ENCODE measurements around the gene LMTK3. TPM values are rescaled to one million over a fixed set of nuclear protein-coding genes. Genes with fewer than 3 reads are reported as not detected.

LMTK3 gene
- total RNA-seq, 1 experiment from 2014 or later = 15.9 TPM

- ChIA-PET POLR2A (no interaction called here), CTCF (interaction anchor here (0.6 to 1.6 kb wide), 6 partner anchors 32 to 222 kb away, joined by 3 to 5 read pairs (median 4); no protein-coding TSS in a partner anchor)
- Mint-ChIP-seq H3K4me3 (no peak overlapping the region), H3K27ac (no peak overlapping the region), H3K27me3 (ENCODE audit: low read depth) (no peaks in the 10 kb centered on the region; the same call in 1 of the 2 replicates), H3K4me1 (peaks cover 25% of the 10 kb centered on the region), H3K36me3 (no peaks in the 10 kb centered on the region), H3K9me3 (no peaks in the 10 kb centered on the region)
- TF ChIP-seq GABPB1 (CRISPR knock-in tag; IDR thresholded peaks at IDR 0.05) = no peak
- TF ChIP-seq ZNF121 (CRISPR knock-in tag; IDR thresholded peaks at IDR 0.05) = peak; percentile 98
- no peak for DNase-seq (ENCODE audit: low spot score)
- no peak for ATAC-seq
Observed at GRCh38 chr19:48556825-48557224, 45.2 kb upstream of the LMTK3 start.

GRCh38 chr19:48556163-48556562, 44.5 kb upstream of the LMTK3 start:
- TF ChIP-seq ZNF671 (CRISPR knock-in tag; IDR thresholded peaks at IDR 0.05) (no peak), ZSCAN18 (CRISPR knock-in tag; IDR thresholded peaks at IDR 0.05) (no peak), MXD4 (CRISPR knock-in tag; IDR thresholded peaks at IDR 0.05; ENCODE audit: borderline replicate concordance) (no peak), ZNF121 (CRISPR knock-in tag; IDR thresholded peaks at IDR 0.05) (peak; percentile 36; the same call in 1 of the 2 replicates)
- TF ChIP-seq, protein P1, sequence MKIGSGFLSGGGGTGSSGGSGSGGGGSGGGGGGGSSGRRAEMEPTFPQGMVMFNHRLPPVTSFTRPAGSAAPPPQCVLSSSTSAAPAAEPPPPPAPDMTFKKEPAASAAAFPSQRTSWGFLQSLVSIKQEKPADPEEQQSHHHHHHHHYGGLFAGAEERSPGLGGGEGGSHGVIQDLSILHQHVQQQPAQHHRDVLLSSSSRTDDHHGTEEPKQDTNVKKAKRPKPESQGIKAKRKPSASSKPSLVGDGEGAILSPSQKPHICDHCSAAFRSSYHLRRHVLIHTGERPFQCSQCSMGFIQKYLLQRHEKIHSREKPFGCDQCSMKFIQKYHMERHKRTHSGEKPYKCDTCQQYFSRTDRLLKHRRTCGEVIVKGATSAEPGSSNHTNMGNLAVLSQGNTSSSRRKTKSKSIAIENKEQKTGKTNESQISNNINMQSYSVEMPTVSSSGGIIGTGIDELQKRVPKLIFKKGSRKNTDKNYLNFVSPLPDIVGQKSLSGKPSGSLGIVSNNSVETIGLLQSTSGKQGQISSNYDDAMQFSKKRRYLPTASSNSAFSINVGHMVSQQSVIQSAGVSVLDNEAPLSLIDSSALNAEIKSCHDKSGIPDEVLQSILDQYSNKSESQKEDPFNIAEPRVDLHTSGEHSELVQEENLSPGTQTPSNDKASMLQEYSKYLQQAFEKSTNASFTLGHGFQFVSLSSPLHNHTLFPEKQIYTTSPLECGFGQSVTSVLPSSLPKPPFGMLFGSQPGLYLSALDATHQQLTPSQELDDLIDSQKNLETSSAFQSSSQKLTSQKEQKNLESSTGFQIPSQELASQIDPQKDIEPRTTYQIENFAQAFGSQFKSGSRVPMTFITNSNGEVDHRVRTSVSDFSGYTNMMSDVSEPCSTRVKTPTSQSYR (CRISPR knock-in tag; IDR thresholded peaks at IDR 0.05) = no peak
- Mint-ChIP-seq H3K9me3 (no peaks in the 10 kb centered on the region), H3K4me3 (no peak overlapping the region), H3K27ac (peak overlapping the region; percentile 51), H3K36me3 (no peaks in the 10 kb centered on the region), H3K27me3 (ENCODE audit: low read depth) (no peaks in the 10 kb centered on the region; the same call in 1 of the 2 replicates), H3K4me1 (peaks cover 25% of the 10 kb centered on the region)
- ChIA-PET POLR2A (no interaction called here), CTCF (interaction anchor here (0.6 to 1.6 kb wide), 6 partner anchors 32 to 269 kb away, joined by 3 to 5 read pairs (median 4); no protein-coding TSS in a partner anchor)
- DNase-seq (ENCODE audit: low spot score) (no peak), ATAC-seq (peak; percentile 8; the same call in 1 of the 2 replicates)

- ATAC-seq = peak; percentile 92
- H3K27ac Mint-ChIP-seq = peak overlapping the region; percentile 95
- ChIA-PET CTCF (interaction anchor here (0.6 to 3.0 kb wide), 16 partner anchors 10 to 236 kb away, joined by 3 to 24 read pairs (median 6); partner anchors contain the start of gene KDELR1), POLR2A (interaction anchor here (0.6 to 2.8 kb wide), 7 partner anchors 9 to 907 kb away, joined by 3 to 7 read pairs (median 4); no protein-coding TSS in a partner anchor)
- H3K36me3 Mint-ChIP-seq = no peaks in the 10 kb centered on the region
- peaks cover 25% of the 10 kb centered on the region for H3K4me1 Mint-ChIP-seq
- peak; percentile 76 for DNase-seq (ENCODE audit: low spot score)
- peak overlapping the region; percentile 38 for H3K4me3 Mint-ChIP-seq
- TF ChIP-seq, protein P2, sequence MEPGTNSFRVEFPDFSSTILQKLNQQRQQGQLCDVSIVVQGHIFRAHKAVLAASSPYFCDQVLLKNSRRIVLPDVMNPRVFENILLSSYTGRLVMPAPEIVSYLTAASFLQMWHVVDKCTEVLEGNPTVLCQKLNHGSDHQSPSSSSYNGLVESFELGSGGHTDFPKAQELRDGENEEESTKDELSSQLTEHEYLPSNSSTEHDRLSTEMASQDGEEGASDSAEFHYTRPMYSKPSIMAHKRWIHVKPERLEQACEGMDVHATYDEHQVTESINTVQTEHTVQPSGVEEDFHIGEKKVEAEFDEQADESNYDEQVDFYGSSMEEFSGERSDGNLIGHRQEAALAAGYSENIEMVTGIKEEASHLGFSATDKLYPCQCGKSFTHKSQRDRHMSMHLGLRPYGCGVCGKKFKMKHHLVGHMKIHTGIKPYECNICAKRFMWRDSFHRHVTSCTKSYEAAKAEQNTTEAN (CRISPR knock-in tag; IDR thresholded peaks at IDR 0.05) = no peak
- TF ChIP-seq ARID4B (CRISPR knock-in tag; IDR thresholded peaks at IDR 0.05; ENCODE audit: borderline replicate concordance) (no peak), MAX (CRISPR knock-in tag; IDR thresholded peaks at IDR 0.05) (no peak), GTF2I (CRISPR knock-in tag; conservative IDR thresholded peaks at IDR 0.05) (peak; percentile 85; the same call in 1 of the 2 replicates), EMX1 (CRISPR knock-in tag; IDR thresholded peaks at IDR 0.05) (no peak), ETV6 (CRISPR knock-in tag; IDR thresholded peaks at IDR 0.05) (no peak), NR1H2 (CRISPR knock-in tag; IDR thresholded peaks at IDR 0.05) (no peak)
- TF ChIP-seq, protein P3, sequence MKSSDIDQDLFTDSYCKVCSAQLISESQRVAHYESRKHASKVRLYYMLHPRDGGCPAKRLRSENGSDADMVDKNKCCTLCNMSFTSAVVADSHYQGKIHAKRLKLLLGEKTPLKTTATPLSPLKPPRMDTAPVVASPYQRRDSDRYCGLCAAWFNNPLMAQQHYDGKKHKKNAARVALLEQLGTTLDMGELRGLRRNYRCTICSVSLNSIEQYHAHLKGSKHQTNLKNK (CRISPR knock-in tag; IDR thresholded peaks at IDR 0.05) = no peak
- TF ChIP-seq, protein P4, sequence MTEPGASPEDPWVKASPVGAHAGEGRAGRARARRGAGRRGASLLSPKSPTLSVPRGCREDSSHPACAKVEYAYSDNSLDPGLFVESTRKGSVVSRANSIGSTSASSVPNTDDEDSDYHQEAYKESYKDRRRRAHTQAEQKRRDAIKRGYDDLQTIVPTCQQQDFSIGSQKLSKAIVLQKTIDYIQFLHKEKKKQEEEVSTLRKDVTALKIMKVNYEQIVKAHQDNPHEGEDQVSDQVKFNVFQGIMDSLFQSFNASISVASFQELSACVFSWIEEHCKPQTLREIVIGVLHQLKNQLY (CRISPR knock-in tag; IDR thresholded peaks at IDR 0.05) = no peak
- H3K27me3 Mint-ChIP-seq (ENCODE audit: low read depth) = no peaks in the 10 kb centered on the region; the same call in 1 of the 2 replicates
- H3K9me3 Mint-ChIP-seq = no peaks in the 10 kb centered on the region
Observed at GRCh38 chr19:48554385-48555091, 42.9 kb upstream of the LMTK3 start.

Data from WTC11 (cell line).